Epithelial cell of proximal tubule (primary cell): Measurements from ENCODE around the gene RTN4RL1. TPM values are rescaled to one million over a fixed set of nuclear protein-coding genes. Genes with fewer than 3 reads are reported as not detected.
"Not testable (repeated sequence)": the region's sequence is repeated elsewhere in the genome, so short reads cannot be mapped to it uniquely, and the experiment has no call there.

Experiments
- DNase-seq: peaks from one replicate; pipeline ENCODE4 v3.0.0-alpha.2; 2011; ENCODE audit warnings: low read depth
- H3K4me3 ChIP-seq: 2 replicates; pipeline ENCODE4 v1.5.1; 2011; ENCODE audit warnings: low read depth, mild to moderate bottlenecking, low read length
- total RNA-seq: library from RNA; depleted of rRNA; stranded (reverse); fragments of >200 nt; gene quantifications from 2 replicates; pipeline ENCODE4 v1.2.3, GENCODE V29; 2015
- TF ChIP-seq, protein P1 (sequence below): conservative IDR thresholded peaks from 2 replicates; pipeline ENCODE4 v1.5.1; 2012; ENCODE audit warnings: low read depth, mild to moderate bottlenecking, low read length

RTN4RL1 gene
- total RNA-seq, 1 donor from 2014 or later = not detected

DNA sequence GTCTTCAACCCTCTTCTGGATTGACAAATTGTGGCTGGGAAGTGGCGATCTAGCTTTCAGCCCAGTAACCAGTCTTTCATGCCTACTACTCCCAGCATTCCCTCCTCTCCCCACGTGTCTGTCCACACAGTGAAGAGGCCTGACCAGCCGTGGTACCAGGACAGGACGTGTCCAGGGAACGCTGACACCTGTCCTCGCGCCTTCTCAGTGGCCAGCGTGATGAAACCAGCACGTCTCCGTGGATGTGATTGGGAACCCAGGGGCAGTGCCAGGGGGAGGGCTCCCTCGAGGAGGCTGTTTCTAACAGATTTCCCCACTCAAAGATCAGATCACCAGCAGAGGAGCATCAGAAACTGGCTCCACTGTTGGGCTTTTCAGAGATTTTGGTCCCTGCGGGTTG is 126.3 kb downstream of the RTN4RL1 start:
- no peak for DNase-seq
- no peak overlapping the region for H3K4me3 ChIP-seq
- TF ChIP-seq, protein P1, sequence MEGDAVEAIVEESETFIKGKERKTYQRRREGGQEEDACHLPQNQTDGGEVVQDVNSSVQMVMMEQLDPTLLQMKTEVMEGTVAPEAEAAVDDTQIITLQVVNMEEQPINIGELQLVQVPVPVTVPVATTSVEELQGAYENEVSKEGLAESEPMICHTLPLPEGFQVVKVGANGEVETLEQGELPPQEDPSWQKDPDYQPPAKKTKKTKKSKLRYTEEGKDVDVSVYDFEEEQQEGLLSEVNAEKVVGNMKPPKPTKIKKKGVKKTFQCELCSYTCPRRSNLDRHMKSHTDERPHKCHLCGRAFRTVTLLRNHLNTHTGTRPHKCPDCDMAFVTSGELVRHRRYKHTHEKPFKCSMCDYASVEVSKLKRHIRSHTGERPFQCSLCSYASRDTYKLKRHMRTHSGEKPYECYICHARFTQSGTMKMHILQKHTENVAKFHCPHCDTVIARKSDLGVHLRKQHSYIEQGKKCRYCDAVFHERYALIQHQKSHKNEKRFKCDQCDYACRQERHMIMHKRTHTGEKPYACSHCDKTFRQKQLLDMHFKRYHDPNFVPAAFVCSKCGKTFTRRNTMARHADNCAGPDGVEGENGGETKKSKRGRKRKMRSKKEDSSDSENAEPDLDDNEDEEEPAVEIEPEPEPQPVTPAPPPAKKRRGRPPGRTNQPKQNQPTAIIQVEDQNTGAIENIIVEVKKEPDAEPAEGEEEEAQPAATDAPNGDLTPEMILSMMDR = no peak

DNA sequence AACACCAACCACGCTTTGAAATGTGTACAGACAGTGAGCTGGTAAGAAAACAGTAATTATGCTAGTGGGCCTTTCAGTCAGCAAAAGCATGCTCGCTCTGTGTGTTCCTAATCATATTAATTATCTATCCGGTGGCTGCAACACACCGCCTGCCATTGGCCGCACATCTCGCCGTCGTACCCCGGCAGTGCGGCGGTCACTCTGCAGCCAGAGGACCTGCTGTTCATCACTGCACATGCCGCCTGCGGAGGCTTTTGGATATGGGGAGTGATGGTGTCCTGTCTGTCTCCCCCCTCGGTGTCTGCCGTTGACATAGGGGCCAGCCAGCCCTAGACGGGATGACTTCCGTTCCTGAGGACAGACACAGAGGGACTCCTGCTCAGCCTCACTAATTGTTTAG is 126.8 kb downstream of the RTN4RL1 start:
- TF ChIP-seq, protein P1 = no peak
- H3K4me3 ChIP-seq = no peak overlapping the region
- no peak for DNase-seq

DNA sequence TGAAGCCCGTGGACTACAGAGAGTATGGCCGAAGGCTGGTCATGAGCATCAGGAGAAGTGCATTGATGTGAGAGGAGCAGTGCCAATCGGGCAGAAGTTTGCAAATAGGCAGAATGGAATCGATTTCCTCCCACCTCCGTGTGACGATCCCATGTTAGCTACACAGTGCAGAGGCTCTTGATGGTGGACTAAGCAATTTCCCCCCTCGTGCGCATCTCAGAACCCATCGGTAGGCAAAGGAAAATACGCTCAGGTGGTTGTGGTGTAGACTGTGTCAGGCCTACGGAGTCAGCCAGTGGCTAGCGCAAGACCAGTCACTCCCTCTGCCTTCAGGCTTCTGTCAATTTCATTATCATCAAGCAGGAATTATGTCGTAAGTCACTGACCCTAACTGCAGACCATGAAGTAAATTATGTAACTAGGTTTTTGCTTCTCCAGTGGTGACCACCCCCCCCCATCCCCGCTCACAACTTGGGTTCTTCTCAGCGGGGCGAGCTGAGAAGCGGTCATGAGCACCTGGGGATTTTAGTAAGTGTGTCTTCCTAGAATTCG is 128.0 kb downstream of the RTN4RL1 start:
- no peak for DNase-seq
- H3K4me3 ChIP-seq = no peak overlapping the region
- TF ChIP-seq, protein P1 = no peak

DNA sequence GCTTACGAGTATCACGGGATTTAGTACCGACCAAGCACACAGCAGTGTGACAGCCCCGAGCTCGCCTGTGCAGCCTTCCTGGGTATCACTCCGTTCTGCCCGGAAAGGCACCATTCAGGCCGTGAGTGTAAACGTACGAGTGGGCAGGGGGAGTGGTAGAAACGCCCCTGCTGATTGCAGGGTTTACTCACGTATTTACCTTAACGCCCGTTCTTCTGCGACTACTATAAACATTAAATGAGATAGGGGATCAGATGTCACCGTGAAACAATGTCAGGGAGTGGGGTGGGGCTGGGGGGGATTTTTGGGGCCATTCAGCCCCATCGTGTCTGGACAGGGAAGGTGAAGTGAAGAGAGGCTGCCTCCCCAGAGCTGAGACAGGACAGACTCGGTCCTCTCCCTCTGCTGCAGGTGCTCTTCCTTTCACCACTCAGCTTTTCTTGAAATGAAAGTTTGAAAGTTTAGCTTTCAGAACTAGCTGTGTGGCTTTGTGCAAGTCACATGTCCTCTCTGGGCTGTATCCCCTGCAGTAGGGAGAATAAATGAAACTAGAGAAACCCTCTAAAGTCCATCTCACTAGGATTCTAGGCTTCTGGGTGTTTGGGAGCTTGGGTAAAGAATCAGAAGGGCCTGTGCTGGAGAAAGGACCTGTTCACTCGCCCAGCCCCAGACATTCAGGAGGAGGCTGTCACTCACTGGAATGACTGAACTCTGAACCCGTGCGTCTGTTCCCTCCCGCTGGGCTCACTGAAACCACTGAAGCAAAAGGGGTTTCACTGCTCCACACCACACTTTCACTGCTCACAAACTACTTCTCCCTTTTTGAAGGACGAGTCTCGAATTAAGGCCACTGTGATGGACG is 128.7 kb downstream of the RTN4RL1 start:
- TF ChIP-seq, protein P1 = no peak
- DNase-seq = no peak
- no peak overlapping the region for H3K4me3 ChIP-seq

DNA sequence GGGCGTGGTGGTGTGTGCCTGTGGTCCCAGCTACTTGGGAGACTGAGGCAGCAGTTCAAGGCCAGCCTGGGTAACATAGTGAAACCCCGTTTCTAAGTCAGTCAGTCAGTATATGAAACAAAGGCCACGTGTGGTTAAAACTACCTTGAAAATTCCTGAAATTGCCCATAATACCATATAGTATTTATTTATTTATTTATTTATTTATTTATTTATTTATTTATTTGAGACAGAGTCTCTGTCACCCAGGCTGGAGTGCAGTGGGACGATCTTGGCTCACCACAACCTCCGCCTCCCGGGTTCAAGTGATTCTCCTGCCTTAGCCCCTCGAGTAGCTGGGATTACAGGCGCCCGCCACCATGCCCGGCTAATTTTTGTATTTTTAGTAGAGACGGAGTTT is 129.7 kb downstream of the RTN4RL1 start:
- not testable (repeated sequence) for H3K4me3 ChIP-seq, DNase-seq

DNA sequence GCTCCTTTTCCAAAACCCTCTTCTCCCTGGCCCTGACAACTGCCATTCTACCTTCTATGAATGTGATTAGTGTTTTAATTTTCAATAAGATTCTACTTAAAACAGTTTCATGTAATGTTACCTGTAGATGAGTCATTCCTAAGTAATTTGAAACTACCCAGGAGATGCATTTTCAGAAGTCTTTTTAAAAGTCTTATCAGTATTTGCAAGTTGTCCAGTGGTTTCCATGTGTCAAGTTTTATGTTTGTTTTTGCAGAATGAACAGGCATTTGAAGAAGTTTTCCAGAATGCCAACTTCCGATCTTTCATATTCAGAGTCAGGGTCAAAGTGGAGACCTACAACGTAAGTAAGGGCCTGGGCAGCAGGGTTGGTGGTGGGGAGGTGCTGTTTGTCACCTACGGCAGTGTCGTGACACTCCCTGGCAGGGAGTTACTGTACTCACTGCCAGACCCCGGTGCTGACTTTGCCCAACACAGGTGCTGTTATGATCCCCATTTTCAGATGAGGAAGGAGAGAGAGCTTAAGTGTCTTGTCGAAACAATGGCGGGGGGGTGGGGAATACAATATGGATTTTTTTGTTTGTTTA is 130.3 kb downstream of the RTN4RL1 start:
- H3K4me3 ChIP-seq = no peak overlapping the region
- TF ChIP-seq, protein P1 = no peak
- no peak for DNase-seq

DNA sequence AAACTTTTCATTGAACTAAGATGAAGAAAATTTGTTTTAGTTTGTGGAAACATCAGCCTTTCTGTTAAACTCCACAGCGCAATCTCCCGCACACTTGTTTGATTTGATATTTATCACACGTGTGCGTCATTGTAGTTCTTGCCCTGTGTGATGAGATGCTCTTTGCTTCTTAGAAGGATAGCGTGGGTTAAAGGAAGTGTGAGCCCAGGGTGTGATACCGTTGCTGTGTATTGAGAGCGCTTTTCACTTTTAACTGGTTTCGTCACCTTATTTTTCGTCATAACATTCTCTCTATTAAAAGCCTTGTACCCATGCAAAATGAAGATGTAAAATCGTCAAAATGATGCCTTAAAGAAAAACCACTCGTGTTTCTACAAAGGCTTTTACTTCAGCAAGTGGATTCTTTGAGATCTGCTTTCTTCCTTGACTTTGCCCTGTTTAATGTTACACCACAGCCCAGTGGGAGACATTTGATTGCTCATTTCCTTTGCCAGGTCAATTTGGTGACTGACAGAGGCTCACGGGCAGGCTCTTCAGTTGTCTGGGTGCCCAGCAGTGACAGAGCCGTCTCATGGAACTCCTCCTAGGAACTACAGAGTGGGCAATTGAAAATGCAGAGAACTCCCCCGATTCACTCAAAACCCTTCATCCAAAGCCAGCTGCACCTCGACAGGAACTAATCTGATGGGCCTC is 134.2 kb downstream of the RTN4RL1 start:
- H3K4me3 ChIP-seq = no peak overlapping the region
- DNase-seq = no peak
- TF ChIP-seq, protein P1 = no peak
